Measurements from ENCODE around the gene PRIM1.
"Not testable (repeated sequence)": the region's sequence is repeated elsewhere in the genome, so short reads cannot be mapped to it uniquely, and the experiment has no call there.

- not testable (repeated sequence) for TF ChIP-seq CTCF, POLR2A (IDR thresholded peaks at IDR 0.05)
Measured at GRCh38 chr12:56757971-56758370, 5.8 kb upstream of the PRIM1 start.

Data from right lobe of liver (tissue), 4 donors.